Activated CD8-positive, alpha-beta T cell treated with anti-CD3 and anti-CD28 coated beads for 36 hours (primary cell): ENCODE data around the gene ABCA4. TPM values are rescaled to one million over a fixed set of nuclear protein-coding genes. Genes with fewer than 3 reads are reported as not detected.

Experiments
- ATAC-seq: fragments of 200-7000 bp; cut with Tn5 transposase; one replicate; pipeline ENCODE4 v1.10.0; 2021; ENCODE audit warnings: mild to moderate bottlenecking, moderate library complexity
- CTCF ChIA-PET: fragments of 350-600 bp; sonication (Branson Sonifier 250); formaldehyde crosslinking; loops from one replicate; lab custom pipeline; 2021; ENCODE audit warnings: antibody characterized with exemption; lab: Charles Lee
- POLR2A ChIA-PET: fragments of 350-600 bp; sonication (Branson Sonifier 250); formaldehyde crosslinking; loops from one replicate; lab custom pipeline; 2021; ENCODE audit warnings: antibody characterized with exemption; lab: Charles Lee
- DNase-seq: peaks from one replicate; pipeline ENCODE4 v3.0.0-alpha.2; 2020
- H3K27ac Mint-ChIP-seq: one replicate; pipeline ENCODE4 v1.8.0; 2021; ENCODE audit warnings: mild to moderate bottlenecking, mixed read lengths
- H3K27me3 Mint-ChIP-seq: one replicate; pipeline ENCODE4 v1.8.0; 2021; ENCODE audit warnings: mixed read lengths
- H3K36me3 Mint-ChIP-seq: one replicate; pipeline ENCODE4 v1.8.0; 2021; ENCODE audit warnings: low read depth, mixed read lengths
- H3K4me1 Mint-ChIP-seq: one replicate; pipeline ENCODE4 v1.8.0; 2021; ENCODE audit warnings: low read depth, mixed read lengths
- H3K4me3 Mint-ChIP-seq: one replicate; pipeline ENCODE4 v1.8.0; 2021; ENCODE audit warnings: mild to moderate bottlenecking, moderate library complexity, mixed read lengths
- H3K9me3 Mint-ChIP-seq: one replicate; pipeline ENCODE4 v1.8.0; 2021; ENCODE audit warnings: mixed read lengths
- intact Hi-C: fragments of 100-400 bp; cut with micrococcal nuclease; formaldehyde crosslinking; loops from one replicate; pipeline ENCODE4 v1.10.0; 2022
- total RNA-seq, 2 experiments: library from RNA; stranded (reverse); gene quantifications; one replicate each; pipeline ENCODE4 v1.2.3, GENCODE V29; 2021
- TF ChIP-seq, protein P1 (sequence below): fragments of 200-600 bp; IDR thresholded peaks from one replicate; pipeline ENCODE4 v1.8.0; 2022; ENCODE audit warnings: antibody characterized with exemption, mild to moderate bottlenecking

Gene ABCA4
- total RNA-seq, 2 experiments from 2014 or later: not detected

DNA sequence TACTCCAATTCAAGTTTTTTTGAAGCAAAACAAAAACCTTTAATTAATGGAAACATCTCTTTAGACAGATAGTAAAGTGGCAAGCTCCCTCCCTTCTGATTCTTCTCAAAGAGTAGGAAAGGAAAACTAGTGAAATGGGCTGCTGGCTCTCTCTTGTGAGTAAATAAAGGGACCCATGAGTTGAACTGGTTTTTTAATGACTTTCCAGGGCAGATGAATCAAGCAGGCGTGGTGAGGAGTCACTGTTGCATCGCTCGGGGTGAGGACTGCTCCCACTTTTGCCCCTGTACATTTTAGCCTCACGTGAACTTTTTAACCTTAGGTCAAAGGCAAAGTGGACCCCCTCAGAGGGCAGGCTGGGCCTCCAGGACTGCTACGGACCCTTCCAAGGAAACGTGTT is 64.8 kb downstream of the ABCA4 start:
- ChIA-PET POLR2A (no interaction called here), CTCF (interaction anchor here (1.2 kb wide), 1 partner anchor 17 kb away, joined by 4 read pairs; no protein-coding TSS in a partner anchor)
- Mint-ChIP-seq H3K9me3 (no peaks in the 10 kb centered on the region), H3K36me3 (no peaks in the 10 kb centered on the region), H3K4me3 (no peak overlapping the region), H3K27ac (no peak overlapping the region), H3K27me3 (peaks cover 8% of the 10 kb centered on the region), H3K4me1 (no peaks in the 10 kb centered on the region)
- TF ChIP-seq, protein P1, sequence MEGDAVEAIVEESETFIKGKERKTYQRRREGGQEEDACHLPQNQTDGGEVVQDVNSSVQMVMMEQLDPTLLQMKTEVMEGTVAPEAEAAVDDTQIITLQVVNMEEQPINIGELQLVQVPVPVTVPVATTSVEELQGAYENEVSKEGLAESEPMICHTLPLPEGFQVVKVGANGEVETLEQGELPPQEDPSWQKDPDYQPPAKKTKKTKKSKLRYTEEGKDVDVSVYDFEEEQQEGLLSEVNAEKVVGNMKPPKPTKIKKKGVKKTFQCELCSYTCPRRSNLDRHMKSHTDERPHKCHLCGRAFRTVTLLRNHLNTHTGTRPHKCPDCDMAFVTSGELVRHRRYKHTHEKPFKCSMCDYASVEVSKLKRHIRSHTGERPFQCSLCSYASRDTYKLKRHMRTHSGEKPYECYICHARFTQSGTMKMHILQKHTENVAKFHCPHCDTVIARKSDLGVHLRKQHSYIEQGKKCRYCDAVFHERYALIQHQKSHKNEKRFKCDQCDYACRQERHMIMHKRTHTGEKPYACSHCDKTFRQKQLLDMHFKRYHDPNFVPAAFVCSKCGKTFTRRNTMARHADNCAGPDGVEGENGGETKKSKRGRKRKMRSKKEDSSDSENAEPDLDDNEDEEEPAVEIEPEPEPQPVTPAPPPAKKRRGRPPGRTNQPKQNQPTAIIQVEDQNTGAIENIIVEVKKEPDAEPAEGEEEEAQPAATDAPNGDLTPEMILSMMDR: no peak
- no peak for DNase-seq
- intact Hi-C loops: no loop called here
- no peak for ATAC-seq

DNA sequence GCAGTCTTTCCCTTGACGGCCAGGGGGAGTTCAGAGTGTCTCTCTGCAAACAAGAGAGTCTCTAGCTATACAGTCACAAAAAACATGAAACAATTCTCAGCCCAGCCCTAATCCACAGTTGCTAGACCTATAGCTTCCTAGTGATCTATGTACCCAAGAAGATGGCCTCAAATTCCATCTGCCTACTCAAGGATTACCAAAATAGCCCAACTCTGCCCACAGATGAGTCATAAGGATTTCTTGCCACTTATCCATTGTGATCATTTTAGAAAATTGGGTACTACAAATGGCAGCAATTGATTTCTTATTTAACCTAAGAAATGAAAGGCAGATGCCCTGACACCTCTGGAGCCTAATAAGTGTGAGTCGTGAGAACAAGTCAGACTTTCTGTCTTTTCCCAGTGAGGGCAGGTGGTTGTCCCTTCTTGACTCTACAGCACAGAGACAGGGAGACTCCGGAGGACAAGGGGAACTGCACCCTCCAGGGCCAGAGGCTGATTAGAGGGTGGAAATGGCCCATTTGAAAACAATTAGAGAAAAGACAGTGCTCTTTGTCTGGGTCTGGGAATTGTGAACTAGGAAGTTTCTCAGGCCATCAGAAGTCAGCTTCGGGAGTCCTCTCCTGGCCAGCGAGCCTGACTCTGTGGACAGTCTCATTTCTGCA is 65.4 kb downstream of the ABCA4 start:
- TF ChIP-seq, protein P1: no peak
- no peak for DNase-seq
- Mint-ChIP-seq H3K36me3 (no peaks in the 10 kb centered on the region), H3K4me3 (no peak overlapping the region), H3K9me3 (no peaks in the 10 kb centered on the region), H3K27me3 (peaks cover 7% of the 10 kb centered on the region), H3K4me1 (no peaks in the 10 kb centered on the region), H3K27ac (no peak overlapping the region)
- ChIA-PET CTCF (interaction anchor here (1.2 to 2.1 kb wide), 2 partner anchors 10 to 17 kb away, joined by 4 to 8 read pairs; no protein-coding TSS in a partner anchor), POLR2A (no interaction called here)
- ATAC-seq: no peak
- intact Hi-C loops: no loop called here

DNA sequence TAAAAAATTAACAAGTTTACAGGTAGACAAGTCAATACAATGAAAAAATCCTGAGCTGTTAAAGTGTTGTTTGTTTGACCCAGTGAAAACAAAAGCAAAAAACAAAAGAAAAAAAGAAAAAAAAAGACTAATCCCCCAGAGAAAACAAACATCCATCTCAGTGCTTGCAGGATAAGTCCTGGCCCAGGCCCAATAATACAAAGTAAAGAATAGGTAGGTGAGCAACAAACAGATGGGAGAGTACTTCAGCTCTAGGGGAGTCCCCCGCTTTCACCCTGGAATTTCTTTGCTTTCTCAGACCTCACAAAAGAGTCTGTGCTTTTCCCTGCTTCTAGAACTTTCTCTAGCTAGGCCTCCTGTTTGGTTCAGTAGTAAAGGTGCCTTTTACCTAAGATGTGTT is 70.3 kb downstream of the ABCA4 start:
- peaks cover 9% of the 10 kb centered on the region for H3K27me3 Mint-ChIP-seq

DNA sequence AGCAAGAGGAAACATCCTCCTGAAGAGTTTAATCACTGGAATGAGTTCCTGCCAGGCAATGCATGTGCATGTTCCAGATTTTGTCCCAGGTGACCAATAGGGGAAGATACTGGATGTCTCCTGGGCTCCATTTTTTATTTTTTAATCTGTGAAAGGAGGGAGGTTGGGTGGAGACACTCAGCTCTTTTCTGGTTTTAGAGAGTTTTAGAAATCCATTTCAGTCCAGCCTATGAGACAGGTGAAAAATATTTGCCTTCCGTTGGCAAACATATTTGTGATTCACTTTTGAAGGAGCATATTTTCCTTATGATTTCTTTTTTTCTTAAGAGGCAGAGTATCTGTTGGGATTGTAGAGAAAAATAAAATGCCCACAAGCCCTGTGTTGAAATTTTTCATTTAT is 70.7 kb downstream of the ABCA4 start:
- ATAC-seq (no peak), DNase-seq (no peak)
- TF ChIP-seq, protein P1: no peak
- Mint-ChIP-seq H3K27ac (no peak overlapping the region), H3K4me1 (peaks cover 5% of the 10 kb centered on the region), H3K27me3 (peaks cover 13% of the 10 kb centered on the region), H3K9me3 (no peaks in the 10 kb centered on the region), H3K36me3 (no peaks in the 10 kb centered on the region), H3K4me3 (no peak overlapping the region)
- ChIA-PET CTCF (interaction anchor here (1.3 to 4.2 kb wide), 3 partner anchors 10 to 11 kb away, joined by 3 to 30 read pairs (median 3); no protein-coding TSS in a partner anchor), POLR2A (no interaction called here)
- intact Hi-C loops: no loop called here

More for the DNA sequence above, 70.3 kb downstream of the ABCA4 start:
- H3K9me3 Mint-ChIP-seq: no peaks in the 10 kb centered on the region
- DNase-seq (no peak), ATAC-seq (no peak)
- H3K4me3 Mint-ChIP-seq: no peak overlapping the region
- H3K27ac Mint-ChIP-seq: no peak overlapping the region
- CTCF ChIA-PET: interaction anchor here (1.3 to 4.2 kb wide), 3 partner anchors 10 to 11 kb away, joined by 3 to 30 read pairs (median 3); no protein-coding TSS in a partner anchor
- no peaks in the 10 kb centered on the region for H3K36me3 Mint-ChIP-seq
- TF ChIP-seq, protein P1: no peak
- H3K4me1 Mint-ChIP-seq: peaks cover 3% of the 10 kb centered on the region
- POLR2A ChIA-PET: no interaction called here
- intact Hi-C loops: no loop called here

DNA sequence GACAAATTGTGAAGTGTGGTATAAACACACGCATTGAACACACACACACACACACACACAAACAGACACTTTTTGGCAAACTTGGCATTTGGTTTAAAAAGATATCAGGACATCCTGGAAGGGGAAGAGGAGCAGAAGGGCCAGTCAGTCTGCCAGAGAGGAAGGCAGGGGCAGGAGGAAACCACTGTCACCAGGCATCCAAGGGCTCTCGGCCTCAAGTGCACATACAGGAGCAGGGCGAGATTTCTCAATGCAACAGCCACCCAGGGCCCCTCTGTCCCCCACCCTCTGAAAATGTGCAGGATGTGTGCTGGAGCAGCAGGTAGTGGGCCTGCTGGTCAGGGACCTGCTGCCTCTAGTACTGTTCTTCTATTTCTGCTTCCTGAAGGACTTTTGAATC is 71.2 kb downstream of the ABCA4 start:
- Mint-ChIP-seq H3K4me1 (peaks cover 5% of the 10 kb centered on the region), H3K27me3 (peaks cover 13% of the 10 kb centered on the region), H3K4me3 (no peak overlapping the region), H3K9me3 (no peaks in the 10 kb centered on the region), H3K27ac (no peak overlapping the region), H3K36me3 (no peaks in the 10 kb centered on the region)
- no peak for DNase-seq
- intact Hi-C loops: loop anchor here (5.0 kb wide), 1 partner anchor 418 kb away; no protein-coding TSS in a partner anchor
- ATAC-seq: no peak
- ChIA-PET CTCF (interaction anchor here (1.8 to 4.2 kb wide), 2 partner anchors 10 kb away, joined by 3 to 30 read pairs; no protein-coding TSS in a partner anchor), POLR2A (no interaction called here)
- TF ChIP-seq, protein P1: no peak
